ENCODE results near the gene EML4.

DNA sequence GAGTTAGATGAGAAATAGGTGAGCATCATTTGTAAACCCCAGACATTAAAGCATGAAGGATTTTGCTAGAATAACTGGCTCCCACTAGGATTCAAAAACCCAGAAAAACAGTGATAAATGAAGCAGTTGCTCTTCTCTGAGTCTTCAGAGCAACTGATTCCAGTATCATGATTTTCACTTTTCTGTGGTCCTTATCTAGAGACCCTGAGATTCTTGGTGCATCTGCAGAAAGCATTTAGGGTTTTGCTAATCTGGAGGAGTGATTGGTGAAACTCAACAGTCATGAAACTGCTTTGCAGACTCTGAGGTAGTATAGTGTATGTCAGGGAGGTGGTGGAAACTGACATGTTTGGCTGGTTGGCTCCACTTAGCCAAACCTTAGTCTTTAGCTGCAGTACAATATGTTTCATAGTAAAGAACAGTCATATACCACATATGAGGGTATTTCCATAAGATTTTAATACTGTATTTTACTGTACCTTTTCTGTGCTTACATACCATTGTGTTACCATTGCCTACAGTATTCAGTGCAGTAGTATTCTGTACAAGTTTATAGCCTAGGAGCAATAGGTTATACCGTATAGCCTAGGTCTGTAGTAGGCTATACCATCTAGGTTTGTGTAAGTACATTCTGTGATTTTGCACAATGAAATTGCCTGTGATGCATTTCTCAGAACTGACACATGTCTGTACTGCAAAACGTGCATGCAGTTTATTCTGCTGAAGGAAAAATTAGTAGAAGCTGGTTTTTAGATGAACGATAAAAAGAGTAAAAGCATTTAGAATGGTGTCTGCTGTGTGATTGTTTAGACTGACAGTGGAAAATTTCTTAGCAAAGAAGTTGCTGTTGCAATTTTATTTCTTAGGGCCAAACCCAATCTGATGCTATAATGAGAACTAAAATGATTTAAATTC lies 23.8 kb downstream of the EML4 start:
- TF ChIP-seq, protein P1, sequence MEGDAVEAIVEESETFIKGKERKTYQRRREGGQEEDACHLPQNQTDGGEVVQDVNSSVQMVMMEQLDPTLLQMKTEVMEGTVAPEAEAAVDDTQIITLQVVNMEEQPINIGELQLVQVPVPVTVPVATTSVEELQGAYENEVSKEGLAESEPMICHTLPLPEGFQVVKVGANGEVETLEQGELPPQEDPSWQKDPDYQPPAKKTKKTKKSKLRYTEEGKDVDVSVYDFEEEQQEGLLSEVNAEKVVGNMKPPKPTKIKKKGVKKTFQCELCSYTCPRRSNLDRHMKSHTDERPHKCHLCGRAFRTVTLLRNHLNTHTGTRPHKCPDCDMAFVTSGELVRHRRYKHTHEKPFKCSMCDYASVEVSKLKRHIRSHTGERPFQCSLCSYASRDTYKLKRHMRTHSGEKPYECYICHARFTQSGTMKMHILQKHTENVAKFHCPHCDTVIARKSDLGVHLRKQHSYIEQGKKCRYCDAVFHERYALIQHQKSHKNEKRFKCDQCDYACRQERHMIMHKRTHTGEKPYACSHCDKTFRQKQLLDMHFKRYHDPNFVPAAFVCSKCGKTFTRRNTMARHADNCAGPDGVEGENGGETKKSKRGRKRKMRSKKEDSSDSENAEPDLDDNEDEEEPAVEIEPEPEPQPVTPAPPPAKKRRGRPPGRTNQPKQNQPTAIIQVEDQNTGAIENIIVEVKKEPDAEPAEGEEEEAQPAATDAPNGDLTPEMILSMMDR (IDR thresholded peaks at IDR 0.05 in 4 of 5, conservative IDR thresholded peaks at IDR 0.05 in 1 of 5): no peak
- TF ChIP-seq POLR2A (IDR thresholded peaks at IDR 0.05): no peak

Measured in gastrocnemius medialis (tissue), 4 donors.